ENCODE data around the gene AVPR1A.

AVPR1A gene

DNA sequence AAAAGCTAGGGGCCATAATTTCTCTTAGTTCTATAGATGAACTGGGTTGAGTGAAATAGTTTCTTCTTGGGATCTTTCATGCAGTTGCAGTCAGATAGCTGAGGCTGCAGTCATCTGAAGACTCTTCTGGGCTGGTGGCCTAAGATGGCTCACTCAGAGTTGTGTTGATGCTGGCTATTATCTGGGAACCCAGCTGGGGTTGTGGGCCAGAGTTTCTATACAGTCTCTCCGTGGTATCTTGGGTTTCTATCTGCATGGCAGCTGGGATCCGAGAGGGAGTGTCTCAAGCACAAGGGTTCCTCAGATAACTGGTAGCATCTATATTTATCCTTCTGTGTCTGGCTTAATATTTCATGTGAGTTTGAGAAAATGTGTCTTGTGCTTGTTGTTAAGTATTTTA, 21.1 kb downstream of the AVPR1A start:
- Histone ChIP-seq H3K4me3 (ENCODE audit: insufficient read depth in 1 of 2, low read depth in 1 of 2, low read length in 2 of 2) (no peak overlapping the region), H3K79me1 (replicated peaks; ENCODE audit: low read length, poor library complexity, severe bottlenecking) (no peaks in the 10 kb centered on the region), H4K8ac (ENCODE audit: low read length) (no peak overlapping the region), H3K36me3 (ENCODE audit: control insufficient read depth in 1 of 2, insufficient read depth in 2 of 2, low read depth in 1 of 2, low read length in 2 of 2) (no peaks in the 10 kb centered on the region), H3K4me1 (ENCODE audit: control insufficient read depth, insufficient read depth, low read depth, low read length) (peaks cover 2% of the 10 kb centered on the region), H3K4me2 (ENCODE audit: low read length, poor library complexity, severe bottlenecking) (no peak overlapping the region), H2AK5ac (ENCODE audit: low read length, severe bottlenecking) (no peak overlapping the region), H3K9ac (ENCODE audit: low read length) (no peak overlapping the region), H2BK15ac (ENCODE audit: low read depth, poor library complexity, severe bottlenecking) (no peak overlapping the region), H3K27me3 (ENCODE audit: control insufficient read depth in 1 of 2, insufficient read depth in 1 of 2, low read length in 2 of 2) (no peaks in the 10 kb centered on the region), H3K23ac (ENCODE audit: low read length in 2 of 2) (no peak overlapping the region), H3K18ac (ENCODE audit: low read depth in 1 of 2, low read length in 2 of 2) (no peak overlapping the region), H2BK120ac (ENCODE audit: low read depth, low read length) (no peak overlapping the region), H3K27ac (ENCODE audit: low read length, poor library complexity, severe bottlenecking) (no peak overlapping the region), H2BK5ac (ENCODE audit: low read depth, low read length, poor library complexity, severe bottlenecking) (no peak overlapping the region), H3K9me3 (ENCODE audit: control insufficient read depth, low read length) (no peaks in the 10 kb centered on the region), H3K14ac (ENCODE audit: low read length in 2 of 2) (no peak overlapping the region), H2BK12ac (ENCODE audit: low read length in 2 of 2) (no peak overlapping the region), H4K91ac (ENCODE audit: low read length) (no peak overlapping the region), H2AFZ (ENCODE audit: low read depth, low read length) (no peak overlapping the region), H3K4ac (ENCODE audit: low read depth in 1 of 2, low read length in 2 of 2) (no peak overlapping the region)
- 13% methylated on average over 1 of the region's 2 CpGs for WGBS
- DNase-seq: no peak

DNA sequence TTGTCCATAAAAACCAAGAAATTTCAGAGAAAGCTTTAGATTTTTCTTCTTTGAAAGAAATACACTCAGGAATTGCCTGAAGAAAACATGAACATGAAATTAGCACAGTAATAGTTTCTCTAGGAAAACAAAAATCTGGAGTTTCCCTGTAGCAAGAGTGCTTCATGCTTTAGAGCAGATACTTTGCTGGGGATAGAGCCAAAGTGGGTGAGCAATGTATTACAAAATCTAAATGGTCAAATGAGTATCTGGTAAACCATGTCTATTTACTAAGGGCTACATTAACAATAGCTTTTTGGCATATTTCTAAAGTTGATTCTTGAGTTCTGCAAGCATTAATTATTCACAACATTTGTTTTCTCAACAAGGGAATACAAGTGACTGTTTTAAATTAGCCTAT, 26.2 kb downstream of the AVPR1A start:
- H3K23ac ChIP-seq (ENCODE audit: low read length in 2 of 2): no peak overlapping the region
- H3K4me3 ChIP-seq (ENCODE audit: insufficient read depth in 1 of 2, low read depth in 1 of 2, low read length in 2 of 2): no peak overlapping the region
- peaks cover 0 to 2% of the 10 kb centered on the region in 2 experiments for H3K27me3 ChIP-seq (ENCODE audit: control insufficient read depth in 1 of 2, insufficient read depth in 1 of 2, low read length in 2 of 2)
- H3K9me3 ChIP-seq (ENCODE audit: control insufficient read depth, low read length): no peaks in the 10 kb centered on the region
- H3K36me3 ChIP-seq (ENCODE audit: control insufficient read depth in 1 of 2, insufficient read depth in 2 of 2, low read depth in 1 of 2, low read length in 2 of 2): no peaks in the 10 kb centered on the region
- H2BK15ac ChIP-seq (ENCODE audit: low read depth, poor library complexity, severe bottlenecking): no peak overlapping the region
- H3K4me2 ChIP-seq (ENCODE audit: low read length, poor library complexity, severe bottlenecking): no peak overlapping the region
- H3K4ac ChIP-seq (ENCODE audit: low read depth in 1 of 2, low read length in 2 of 2): no peak overlapping the region
- no peak overlapping the region for H4K8ac ChIP-seq (ENCODE audit: low read length)
- H3K9ac ChIP-seq (ENCODE audit: low read length): no peak overlapping the region
- H2BK5ac ChIP-seq (ENCODE audit: low read depth, low read length, poor library complexity, severe bottlenecking): no peak overlapping the region
- no peak overlapping the region for H2BK12ac ChIP-seq (ENCODE audit: low read length in 2 of 2)
- no peaks in the 10 kb centered on the region for H3K79me1 ChIP-seq (replicated peaks; ENCODE audit: low read length, poor library complexity, severe bottlenecking)
- no peak overlapping the region for H4K91ac ChIP-seq (ENCODE audit: low read length)
- H3K27ac ChIP-seq (ENCODE audit: low read length, poor library complexity, severe bottlenecking): no peak overlapping the region
- H2AK5ac ChIP-seq (ENCODE audit: low read length, severe bottlenecking): no peak overlapping the region
- H3K4me1 ChIP-seq (ENCODE audit: control insufficient read depth, insufficient read depth, low read depth, low read length): peaks cover 2% of the 10 kb centered on the region
- DNase-seq: no peak
- no peak overlapping the region for H3K14ac ChIP-seq (ENCODE audit: low read length in 2 of 2)
- no peak overlapping the region for H3K18ac ChIP-seq (ENCODE audit: low read depth in 1 of 2, low read length in 2 of 2)
- H2BK120ac ChIP-seq (ENCODE audit: low read depth, low read length): no peak overlapping the region
- no peak overlapping the region for H2AFZ ChIP-seq (ENCODE audit: low read depth, low read length)

DNA sequence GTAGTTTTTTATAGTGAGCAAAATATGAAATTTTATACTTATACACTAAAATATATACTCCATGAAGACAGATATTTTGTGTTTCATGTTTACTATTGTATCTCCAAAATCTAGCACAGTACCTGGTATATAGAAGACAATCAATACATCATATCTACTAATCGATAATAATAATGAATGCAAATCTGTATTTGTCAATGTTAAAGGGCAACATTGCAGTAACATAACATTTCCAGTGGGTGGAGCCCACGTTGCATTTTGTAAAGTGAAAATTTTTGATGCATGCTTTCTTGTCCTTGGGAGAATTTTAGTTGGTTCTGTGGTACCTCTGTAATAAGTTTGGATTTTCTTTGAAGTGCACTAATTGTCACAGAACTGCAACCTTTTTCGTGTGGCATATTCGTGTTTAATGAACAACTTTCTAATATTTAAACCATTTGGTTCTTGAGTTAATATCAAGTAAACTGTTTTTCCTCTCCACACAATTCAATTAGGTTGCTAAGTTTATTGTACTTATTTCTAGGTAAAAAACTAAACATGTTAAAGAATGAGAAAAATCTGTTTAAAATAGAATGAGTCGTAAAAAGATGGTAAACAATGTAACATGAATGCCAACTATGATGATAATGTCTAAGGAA, 47.4 kb downstream of the AVPR1A start:
- 6% methylated on average over 1 of the region's 5 CpGs for WGBS
- H3K4me1 ChIP-seq (ENCODE audit: control insufficient read depth, insufficient read depth, low read depth, low read length): no peaks in the 10 kb centered on the region
- H3K4me2 ChIP-seq (ENCODE audit: low read length, poor library complexity, severe bottlenecking): no peak overlapping the region
- H3K18ac ChIP-seq (ENCODE audit: low read depth in 1 of 2, low read length in 2 of 2): no peak overlapping the region
- no peak overlapping the region for H3K27ac ChIP-seq (ENCODE audit: low read length, poor library complexity, severe bottlenecking)
- no peaks in the 10 kb centered on the region for H3K79me1 ChIP-seq (replicated peaks; ENCODE audit: low read length, poor library complexity, severe bottlenecking)
- no peak overlapping the region for H3K4me3 ChIP-seq (ENCODE audit: insufficient read depth in 1 of 2, low read depth in 1 of 2, low read length in 2 of 2)
- H2BK15ac ChIP-seq (ENCODE audit: low read depth, poor library complexity, severe bottlenecking): no peak overlapping the region
- no peaks in the 10 kb centered on the region for H3K9me3 ChIP-seq (ENCODE audit: control insufficient read depth, low read length)
- H3K23ac ChIP-seq (ENCODE audit: low read length in 2 of 2): no peak overlapping the region
- no peak overlapping the region for H3K4ac ChIP-seq (ENCODE audit: low read depth in 1 of 2, low read length in 2 of 2)
- DNase-seq: peak; percentile 25
- no peak overlapping the region for H4K8ac ChIP-seq (ENCODE audit: low read length)
- no peak overlapping the region for H3K14ac ChIP-seq (ENCODE audit: low read length in 2 of 2)
- no peak overlapping the region for H4K91ac ChIP-seq (ENCODE audit: low read length)
- no peak overlapping the region for H3K9ac ChIP-seq (ENCODE audit: low read length)
- H3K27me3 ChIP-seq (ENCODE audit: control insufficient read depth in 1 of 2, insufficient read depth in 1 of 2, low read length in 2 of 2): peaks cover 0 to 6% of the 10 kb centered on the region in 2 experiments
- H2BK12ac ChIP-seq (ENCODE audit: low read length in 2 of 2): no peak overlapping the region
- no peaks in the 10 kb centered on the region for H3K36me3 ChIP-seq (ENCODE audit: control insufficient read depth in 1 of 2, insufficient read depth in 2 of 2, low read depth in 1 of 2, low read length in 2 of 2)
- no peak overlapping the region for H2BK5ac ChIP-seq (ENCODE audit: low read depth, low read length, poor library complexity, severe bottlenecking)
- no peak overlapping the region for H2AK5ac ChIP-seq (ENCODE audit: low read length, severe bottlenecking)
- H2BK120ac ChIP-seq (ENCODE audit: low read depth, low read length): no peak overlapping the region
- no peak overlapping the region for H2AFZ ChIP-seq (ENCODE audit: low read depth, low read length)

GRCh38 chr12:63101920-63102319, 49.1 kb downstream of the AVPR1A start:
- no peak overlapping the region for H2BK12ac ChIP-seq (ENCODE audit: low read length in 2 of 2)
- H2BK15ac ChIP-seq (ENCODE audit: low read depth, poor library complexity, severe bottlenecking): no peak overlapping the region
- no peaks in the 10 kb centered on the region for H3K4me1 ChIP-seq (ENCODE audit: control insufficient read depth, insufficient read depth, low read depth, low read length)
- H3K36me3 ChIP-seq (ENCODE audit: control insufficient read depth in 1 of 2, insufficient read depth in 2 of 2, low read depth in 1 of 2, low read length in 2 of 2): no peaks in the 10 kb centered on the region
- peaks cover 0 to 7% of the 10 kb centered on the region in 2 experiments for H3K27me3 ChIP-seq (ENCODE audit: control insufficient read depth in 1 of 2, insufficient read depth in 1 of 2, low read length in 2 of 2)
- DNase-seq: no peak
- H3K79me1 ChIP-seq (replicated peaks; ENCODE audit: low read length, poor library complexity, severe bottlenecking): no peaks in the 10 kb centered on the region
- no peak overlapping the region for H2BK120ac ChIP-seq (ENCODE audit: low read depth, low read length)
- no peak overlapping the region for H3K9ac ChIP-seq (ENCODE audit: low read length)
- no peak overlapping the region for H3K4me3 ChIP-seq (ENCODE audit: insufficient read depth in 1 of 2, low read depth in 1 of 2, low read length in 2 of 2)
- no peak overlapping the region for H4K91ac ChIP-seq (ENCODE audit: low read length)
- no peak overlapping the region for H3K4me2 ChIP-seq (ENCODE audit: low read length, poor library complexity, severe bottlenecking)
- H4K8ac ChIP-seq (ENCODE audit: low read length): no peak overlapping the region
- H2AK5ac ChIP-seq (ENCODE audit: low read length, severe bottlenecking): no peak overlapping the region
- H3K4ac ChIP-seq (ENCODE audit: low read depth in 1 of 2, low read length in 2 of 2): no peak overlapping the region
- H3K23ac ChIP-seq (ENCODE audit: low read length in 2 of 2): no peak overlapping the region
- no peak overlapping the region for H2BK5ac ChIP-seq (ENCODE audit: low read depth, low read length, poor library complexity, severe bottlenecking)
- no peaks in the 10 kb centered on the region for H3K9me3 ChIP-seq (ENCODE audit: control insufficient read depth, low read length)
- 72% methylated on average over 2 of the region's 2 CpGs for WGBS
- no peak overlapping the region for H3K18ac ChIP-seq (ENCODE audit: low read depth in 1 of 2, low read length in 2 of 2)
- no peak overlapping the region for H3K14ac ChIP-seq (ENCODE audit: low read length in 2 of 2)
- no peak overlapping the region for H3K27ac ChIP-seq (ENCODE audit: low read length, poor library complexity, severe bottlenecking)
- H2AFZ ChIP-seq (ENCODE audit: low read depth, low read length): no peak overlapping the region

Measured in mesenchymal stem cell (in vitro differentiated cells and primary cell).